Thymus (tissue), 11 donors: Measurements from ENCODE around the gene TBATA. TPM values are rescaled to one million over a fixed set of nuclear protein-coding genes. Genes with fewer than 3 reads are reported as not detected.
"Not testable (repeated sequence)": the region's sequence is repeated elsewhere in the genome, so short reads cannot be mapped to it uniquely, and the experiment has no call there.

Source experiments
- DNase-seq, 9 donors: peaks; one replicate each; pipeline ENCODE4 v3.0.0-alpha.2; 2013; ENCODE audit warnings: low spot score in 9 of 9, low read depth in 6 of 9, missing footprints in 1 of 9
- H3K27ac ChIP-seq, 2 donors: one replicate each; pipeline ENCODE4 v1.5.1; 2013; ENCODE audit warnings: control low read depth in 1 of 2, low read depth in 1 of 2, low read length in 1 of 2, mild to moderate bottlenecking in 1 of 2, moderate library complexity in 1 of 2
- H3K27me3 ChIP-seq, 2 donors: one replicate each; pipeline ENCODE4 v1.5.1; 2013; ENCODE audit warnings: low read length in 1 of 2; ENCODE audit not compliant: control insufficient read depth in 2 of 2, insufficient read depth in 1 of 2
- H3K36me3 ChIP-seq, 2 donors: one replicate each; pipeline ENCODE4 v1.5.1; 2013; ENCODE audit warnings: low read length in 1 of 2, mild to moderate bottlenecking in 1 of 2, moderate library complexity in 1 of 2; ENCODE audit not compliant: control insufficient read depth in 2 of 2, insufficient read depth in 2 of 2
- H3K4me1 ChIP-seq, 2 donors: one replicate each; pipeline ENCODE4 v1.5.1; 2013; ENCODE audit warnings: low read length in 2 of 2; ENCODE audit not compliant: control insufficient read depth in 2 of 2, insufficient read depth in 2 of 2
- H3K4me3 ChIP-seq, 2 donors: one replicate each; pipeline ENCODE4 v1.5.1; 2013; ENCODE audit warnings: low read length in 2 of 2, control low read depth in 1 of 2, mild to moderate bottlenecking in 1 of 2
- H3K9me3 ChIP-seq, 2 donors: one replicate each; pipeline ENCODE4 v1.5.1; 2013; ENCODE audit warnings: low read length in 1 of 2, mild to moderate bottlenecking in 1 of 2; ENCODE audit not compliant: control insufficient read depth in 2 of 2, insufficient read depth in 1 of 2
- WGBS: extraction: QIAGEN DNeasy Blood & Tissue Kit; methylation state at CpG from one replicate; pipeline ENCODE4 v1.1.7; 2013; 5-methylcytosine and 5-hydroxymethylcytosine counted together
- polyA plus RNA-seq: library from polyadenylated mRNA; stranded (reverse); fragments of 200-250 nt; gene quantifications from one replicate; pipeline ENCODE4 v1.2.3, GENCODE V29; 2013
- total RNA-seq: library from RNA; stranded (reverse); fragments of 120-200 nt; gene quantifications from one replicate; pipeline ENCODE4 v1.2.4, GENCODE V29; 2013
- donor health status: healthy.

The TBATA gene
- total and polyA plus RNA-seq, 2 donors = 42.1 to 134 TPM

DNA sequence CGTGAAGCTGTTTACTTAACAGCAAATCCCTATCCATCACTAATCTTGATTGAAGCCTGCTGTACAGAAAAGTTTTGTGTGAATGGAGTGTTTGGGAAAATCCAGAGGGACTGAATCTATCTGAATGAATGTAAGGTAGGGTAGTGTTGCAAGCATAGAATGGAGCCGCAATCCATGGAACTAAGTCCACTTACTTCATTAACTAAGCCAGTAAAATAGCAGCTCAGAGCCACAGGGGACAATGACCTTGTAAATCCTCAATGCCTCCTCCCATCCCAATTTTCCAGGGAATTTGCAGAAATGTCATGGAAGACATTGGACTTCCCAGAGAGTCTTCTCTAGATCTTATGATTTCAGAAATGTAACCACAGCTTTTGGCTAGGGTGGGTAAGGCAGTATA, 15.2 kb downstream of the TBATA start:
- WGBS = 94% methylated on average over 2 of the region's 2 CpGs
- Histone ChIP-seq H3K27ac (no peak overlapping the region), H3K4me3 (no peak overlapping the region), H3K4me1 (no peaks in the 10 kb centered on the region), H3K36me3 (no peaks in the 10 kb centered on the region), H3K9me3 (peaks cover 0 to 7% of the 10 kb centered on the region in 2 donors), H3K27me3 (no peaks in the 10 kb centered on the region)
- no peak for DNase-seq

DNA sequence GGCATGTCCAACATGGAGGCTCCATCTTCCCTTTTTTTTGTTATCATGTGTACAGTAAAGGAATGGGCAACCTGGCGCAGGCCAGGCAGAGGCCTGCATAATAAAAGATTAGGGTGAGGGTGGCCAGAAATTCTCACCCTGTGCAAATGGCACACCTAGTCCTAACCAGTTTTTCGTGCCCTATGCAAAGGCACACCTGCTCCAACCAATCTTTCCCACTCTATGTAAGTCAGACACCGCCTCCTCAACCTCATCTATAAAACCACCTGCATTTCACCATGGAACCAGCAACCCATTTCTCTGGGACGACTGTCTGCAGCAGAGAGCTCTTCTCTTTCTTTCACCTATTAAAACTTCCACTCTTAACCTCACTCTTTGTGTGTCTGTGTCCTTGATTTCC, 16.1 kb downstream of the TBATA start:
- Histone ChIP-seq H3K27ac (no peak overlapping the region), H3K27me3 (no peaks in the 10 kb centered on the region), H3K36me3 (no peaks in the 10 kb centered on the region), H3K9me3 (peaks cover 0 to 7% of the 10 kb centered on the region in 2 donors), H3K4me3 (no peak overlapping the region), H3K4me1 (no peaks in the 10 kb centered on the region)
- 95% methylated on average over 4 of the region's 4 CpGs for WGBS
- DNase-seq = no peak

DNA sequence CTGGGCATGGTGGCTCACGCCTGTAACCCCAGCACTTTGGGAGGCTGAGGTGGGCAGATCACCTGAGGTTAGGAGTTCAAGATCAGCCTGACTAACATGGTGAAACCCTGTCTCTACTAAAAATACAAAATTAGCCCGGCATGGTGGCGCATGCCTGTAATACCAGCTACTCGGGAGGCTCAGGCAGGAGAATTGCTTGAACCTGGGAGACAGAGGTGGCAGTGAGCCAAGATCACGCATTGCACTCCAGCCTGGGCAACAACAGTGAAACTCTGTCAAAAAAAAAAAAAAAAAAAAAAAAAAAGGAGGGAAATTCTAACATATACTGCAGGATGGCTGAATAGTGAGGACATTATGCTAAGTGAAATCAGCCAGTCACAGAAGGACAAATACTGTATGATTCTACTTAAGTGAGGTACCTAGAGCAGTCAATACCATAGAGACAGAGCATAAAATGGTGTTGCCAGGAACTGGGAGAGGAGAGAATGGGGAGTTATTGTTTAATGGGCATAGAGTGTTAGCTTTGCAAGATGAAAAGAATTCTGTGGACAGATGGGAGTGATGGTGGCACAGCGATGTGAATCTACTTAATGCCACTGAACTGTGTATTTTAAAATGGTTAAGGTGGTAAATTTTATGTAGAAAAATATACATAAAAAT, 17.0 kb downstream of the TBATA start:
- H3K9me3 ChIP-seq, H3K27ac ChIP-seq, DNase-seq, H3K4me3 ChIP-seq, H3K27me3 ChIP-seq, H3K4me1 ChIP-seq, H3K36me3 ChIP-seq: not testable (repeated sequence)
- WGBS = 96% methylated on average over 6 of the region's 6 CpGs

DNA sequence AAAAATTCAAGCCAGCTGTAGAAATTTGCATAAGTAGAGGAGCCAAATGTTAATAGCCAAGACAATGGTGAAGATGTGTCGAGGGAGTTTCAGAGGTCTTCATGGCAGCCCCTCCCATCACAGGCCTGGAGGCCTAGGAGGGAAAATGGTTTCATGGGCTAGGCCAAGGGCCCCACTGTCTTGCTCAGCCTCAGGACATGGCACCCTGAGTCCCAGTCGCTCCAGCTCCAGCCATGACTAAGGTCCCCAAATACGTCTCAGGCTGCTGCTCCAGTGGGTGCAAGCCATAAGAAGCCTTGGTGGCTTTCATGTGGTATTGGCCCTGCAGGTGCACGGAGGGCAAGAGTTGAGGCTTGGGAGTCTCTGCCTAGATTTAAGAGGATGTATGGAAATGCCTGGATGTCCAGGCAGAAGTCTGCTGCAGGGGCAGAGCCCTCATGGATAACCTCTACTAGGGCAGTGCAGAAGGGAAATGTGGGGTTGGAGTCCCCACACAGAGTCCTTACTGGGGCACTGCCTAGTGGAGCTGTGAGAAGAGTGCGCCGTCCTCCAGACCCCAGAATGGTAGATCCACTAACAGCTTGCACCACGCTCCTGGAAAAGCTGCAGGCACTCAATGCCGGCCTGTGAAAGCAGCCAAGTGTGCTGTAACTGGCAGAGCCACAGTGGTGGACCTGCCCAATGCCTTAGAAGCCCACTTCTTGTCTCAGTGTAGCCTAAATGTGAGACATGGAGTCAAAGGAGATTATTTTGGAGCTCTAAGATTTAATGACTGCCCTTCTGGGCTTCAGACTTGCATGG, 19.2 kb downstream of the TBATA start:
- H3K36me3 ChIP-seq = no peaks in the 10 kb centered on the region
- no peak overlapping the region for H3K27ac ChIP-seq
- peaks cover 0 to 7% of the 10 kb centered on the region in 2 donors for H3K9me3 ChIP-seq
- WGBS = 96% methylated on average over 8 of the region's 8 CpGs
- H3K4me3 ChIP-seq = no peak overlapping the region
- H3K27me3 ChIP-seq = no peaks in the 10 kb centered on the region
- no peaks in the 10 kb centered on the region for H3K4me1 ChIP-seq
- DNase-seq = no peak

DNA sequence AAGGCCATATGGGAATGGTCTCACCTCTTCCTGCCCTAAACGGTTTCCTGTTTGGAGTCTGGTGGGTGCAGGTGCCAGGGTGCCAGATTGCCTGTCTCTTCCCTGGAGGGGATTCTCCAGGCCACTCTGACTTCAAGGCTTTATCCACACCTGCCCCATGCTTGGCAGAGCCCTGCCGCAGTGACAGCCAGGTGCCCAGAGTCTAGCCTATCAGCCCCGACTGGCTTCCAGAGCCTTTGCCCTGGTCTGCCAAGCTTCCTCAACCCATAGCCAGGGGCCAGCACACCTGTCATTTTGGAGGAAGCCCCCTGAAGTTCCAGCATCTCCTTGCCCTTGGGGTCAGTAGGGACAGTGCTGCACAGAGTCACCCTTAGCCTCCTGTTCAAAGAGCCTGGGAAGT, 21.6 kb downstream of the TBATA start:
- H3K27me3 ChIP-seq = no peaks in the 10 kb centered on the region
- no peak for DNase-seq
- H3K27ac ChIP-seq = no peak overlapping the region
- no peak overlapping the region for H3K4me3 ChIP-seq
- H3K36me3 ChIP-seq = no peaks in the 10 kb centered on the region
- H3K9me3 ChIP-seq = peaks cover 0 to 7% of the 10 kb centered on the region in 2 donors
- WGBS = 60% methylated on average over 3 of the region's 3 CpGs
- no peaks in the 10 kb centered on the region for H3K4me1 ChIP-seq

DNA sequence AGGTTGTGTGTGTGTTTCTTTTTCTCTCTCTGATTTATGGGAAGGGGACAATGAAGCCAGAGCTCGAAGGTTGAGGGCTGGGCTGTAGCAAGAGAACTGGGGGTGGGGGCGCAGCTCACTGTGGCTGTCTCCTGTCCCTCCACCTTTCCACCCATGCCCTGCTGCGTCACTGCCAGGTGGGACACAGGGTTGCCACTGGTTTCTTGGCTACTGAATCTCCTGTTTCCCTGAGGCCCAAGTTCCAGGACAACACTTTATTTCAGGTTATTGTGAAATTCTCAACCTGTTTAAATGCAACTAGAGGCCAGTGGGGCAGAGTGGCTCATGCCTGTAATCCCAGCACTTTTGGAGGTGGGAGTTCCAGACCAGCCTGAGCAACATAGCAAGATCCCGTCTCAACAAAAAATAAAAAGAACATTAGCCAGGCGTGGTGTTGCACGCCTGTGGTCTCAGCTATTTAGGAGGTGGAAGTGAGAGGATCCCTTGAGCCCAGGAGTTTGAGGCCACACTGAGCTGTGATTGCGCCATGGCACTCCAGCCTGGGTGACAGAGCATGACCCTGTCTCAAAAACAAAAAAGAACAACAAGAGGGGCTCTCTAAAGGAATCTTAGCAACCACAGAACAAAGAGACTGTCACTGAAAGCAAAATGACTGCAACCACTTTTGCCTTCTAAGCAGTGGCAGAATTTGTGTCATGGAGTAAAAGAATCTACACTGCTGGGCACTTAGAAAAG, 22.6 kb downstream of the TBATA start:
- H3K4me1 ChIP-seq = no peaks in the 10 kb centered on the region
- H3K27me3 ChIP-seq = no peaks in the 10 kb centered on the region
- H3K36me3 ChIP-seq = no peaks in the 10 kb centered on the region
- WGBS = 96% methylated on average over 7 of the region's 7 CpGs
- no peak overlapping the region for H3K27ac ChIP-seq
- peaks cover 0 to 7% of the 10 kb centered on the region in 2 donors for H3K9me3 ChIP-seq
- DNase-seq = no peak
- no peak overlapping the region for H3K4me3 ChIP-seq

DNA sequence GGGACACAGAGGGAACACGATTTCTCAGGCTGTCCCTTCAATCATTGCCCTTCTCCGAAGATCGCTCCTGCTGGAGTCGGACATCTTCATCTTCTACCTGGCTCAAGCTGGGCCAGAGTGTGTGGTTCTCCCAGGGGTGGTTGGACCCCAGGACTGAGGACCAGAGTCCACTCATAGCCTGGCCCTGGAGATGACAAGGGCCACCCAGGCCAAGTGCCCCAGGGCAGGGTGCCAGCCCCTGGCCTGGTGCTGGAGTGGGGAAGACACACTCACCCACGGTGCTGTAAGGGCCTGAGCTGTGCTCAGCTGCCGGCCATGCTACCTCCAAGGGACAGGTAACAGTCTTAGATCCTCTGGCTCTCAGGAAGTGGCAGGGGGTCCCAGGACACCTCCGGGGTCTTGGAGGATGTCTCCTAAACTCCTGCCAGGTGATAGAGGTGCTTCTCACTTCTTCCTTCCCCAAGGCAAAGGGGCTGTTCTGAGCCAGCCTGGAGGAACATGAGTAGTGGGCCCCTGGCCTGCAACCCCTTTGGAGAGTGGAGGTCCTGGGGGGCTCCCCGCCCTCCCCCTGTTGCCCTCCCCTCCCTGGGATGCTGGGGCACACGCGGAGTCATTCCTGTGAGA, 23.3 kb downstream of the TBATA start:
- Histone ChIP-seq H3K27ac (no peak overlapping the region), H3K4me1 (no peaks in the 10 kb centered on the region), H3K36me3 (no peaks in the 10 kb centered on the region), H3K4me3 (no peak overlapping the region), H3K9me3 (peaks cover 0 to 7% of the 10 kb centered on the region in 2 donors), H3K27me3 (no peaks in the 10 kb centered on the region)
- 97% methylated on average over 10 of the region's 10 CpGs for WGBS
- DNase-seq = no peak

DNA sequence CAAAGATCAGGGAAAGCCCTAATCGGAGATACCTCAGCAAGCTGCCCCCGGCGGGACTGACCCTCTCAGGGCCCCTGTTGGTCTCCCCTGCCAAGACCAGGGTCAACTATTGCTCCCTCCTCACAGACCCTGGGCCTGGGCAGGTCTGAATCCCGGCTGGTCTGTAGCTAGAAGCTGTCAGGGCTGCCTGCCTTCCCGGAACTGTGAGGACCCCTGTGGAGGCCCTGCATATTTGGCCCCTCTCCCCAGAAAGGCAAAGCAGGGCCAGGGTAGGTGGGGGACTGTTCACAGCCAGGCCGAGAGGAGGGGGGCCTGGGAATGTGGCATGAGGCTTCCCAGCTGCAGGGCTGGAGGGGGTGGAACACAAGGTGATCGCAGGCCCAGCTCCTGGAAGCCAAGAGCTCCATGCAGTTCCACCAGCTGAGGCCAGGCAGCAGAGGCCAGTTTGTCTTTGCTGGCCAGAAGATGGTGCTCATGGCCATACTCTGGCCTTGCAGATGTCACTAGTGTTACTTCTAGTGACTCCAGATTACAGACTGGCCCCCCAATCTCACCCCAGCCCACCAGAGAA, 24.1 kb downstream of the TBATA start:
- Histone ChIP-seq H3K4me3 (no peak overlapping the region), H3K27me3 (no peaks in the 10 kb centered on the region), H3K9me3 (peaks cover 0 to 4% of the 10 kb centered on the region in 2 donors), H3K36me3 (no peaks in the 10 kb centered on the region), H3K27ac (no peak overlapping the region), H3K4me1 (no peaks in the 10 kb centered on the region)
- no peak for DNase-seq
- WGBS = 97% methylated on average over 7 of the region's 7 CpGs
